Measurements from ENCODE around the gene BCAS3.

BCAS3 gene

GRCh38 chr17:61208301-61209105 lies 530.9 kb downstream of the BCAS3 start:
- DNase-seq = no peak

- DNase-seq = no peak
Observed at GRCh38 chr17:61209106-61209439, 531.4 kb downstream of the BCAS3 start.

GRCh38 chr17:61209525-61209924 lies 531.9 kb downstream of the BCAS3 start:
- DNase-seq = no peak

- DNase-seq = no peak
Observed at GRCh38 chr17:61211236-61211635, 533.6 kb downstream of the BCAS3 start.

- no peak for DNase-seq
Observed at GRCh38 chr17:61212655-61213054, 535.0 kb downstream of the BCAS3 start.

GRCh38 chr17:61214753-61215152 lies 537.1 kb downstream of the BCAS3 start:
- DNase-seq = no peak

- DNase-seq = no peak
Observed at GRCh38 chr17:61216066-61216465, 538.4 kb downstream of the BCAS3 start.

GRCh38 chr17:61217878-61218437 lies 540.3 kb downstream of the BCAS3 start:
- no peak for DNase-seq

- no peak for DNase-seq
Observed at GRCh38 chr17:61218438-61218837, 540.8 kb downstream of the BCAS3 start.

GRCh38 chr17:61219460-61219859 lies 541.8 kb downstream of the BCAS3 start:
- DNase-seq = no peak

GRCh38 chr17:61221181-61221580 lies 543.5 kb downstream of the BCAS3 start:
- DNase-seq = no peak

GRCh38 chr17:61221597-61222471 lies 544.2 kb downstream of the BCAS3 start:
- DNase-seq = no peak

GRCh38 chr17:61223725-61224124 lies 546.1 kb downstream of the BCAS3 start:
- DNase-seq = no peak

GRCh38 chr17:61225178-61225882 lies 547.7 kb downstream of the BCAS3 start:
- DNase-seq = no peak

- DNase-seq = no peak
Observed at GRCh38 chr17:61227866-61228265, 550.2 kb downstream of the BCAS3 start.

GRCh38 chr17:61230461-61230860 lies 552.8 kb downstream of the BCAS3 start:
- DNase-seq = no peak

GRCh38 chr17:61230972-61231820 lies 553.5 kb downstream of the BCAS3 start:
- DNase-seq = no peak

- no peak for DNase-seq
Observed at GRCh38 chr17:61232871-61233270, 555.2 kb downstream of the BCAS3 start.

- DNase-seq = no peak
Observed at GRCh38 chr17:61233991-61234750, 556.5 kb downstream of the BCAS3 start.

- DNase-seq = no peak
Observed at GRCh38 chr17:61235001-61235826, 557.6 kb downstream of the BCAS3 start.

- DNase-seq = no peak
Observed at GRCh38 chr17:61235827-61236197, 558.2 kb downstream of the BCAS3 start.

Data from activated CD4-positive, CD25-positive, alpha-beta regulatory T cell (primary cell).